Activated CD4-positive, alpha-beta T cell treated with anti-CD3 and anti-CD28 coated beads, Interleukin-2, amount 50 U/mL, for 4 hours (primary cell): ENCODE data around the gene SGCA.

Source experiments
- DNase-seq, 2 experiments: peaks; one replicate each; pipeline ENCODE4 v3.0.0-alpha.2; 2020

Gene SGCA

DNA sequence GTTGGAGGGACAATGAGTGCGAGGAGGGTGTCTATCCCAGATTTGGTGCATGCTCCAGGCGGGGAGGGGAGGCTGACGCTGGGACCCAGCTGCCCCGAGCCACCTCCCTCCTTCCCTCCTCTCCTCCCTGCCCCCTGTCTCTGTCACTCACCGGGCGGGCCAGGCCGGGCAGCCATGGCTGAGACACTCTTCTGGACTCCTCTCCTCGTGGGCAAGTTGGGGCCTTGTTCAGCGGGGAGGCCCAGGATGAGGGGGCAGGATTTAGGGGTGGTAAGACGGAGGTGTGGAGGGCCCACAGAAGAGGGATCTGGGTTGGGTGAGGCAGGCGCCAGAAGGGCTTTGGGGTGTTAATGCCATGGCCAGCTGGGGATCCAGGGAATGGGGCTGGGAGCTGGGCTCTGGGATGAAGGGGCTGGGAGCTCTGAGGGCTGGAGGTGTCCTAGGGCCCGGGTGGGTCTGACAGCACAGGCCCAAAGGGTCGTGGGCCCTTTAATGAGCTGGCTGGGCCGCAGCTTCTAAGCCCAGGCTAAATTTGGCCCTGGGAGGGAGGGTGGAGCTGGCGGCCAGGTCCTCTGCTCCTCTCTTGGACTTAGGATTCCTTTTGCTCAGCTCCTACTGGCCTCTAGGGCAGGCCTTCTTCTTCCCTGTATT, at the start of gene SGCA:
Gene SGCA, plus strand, starts transcription at position 139 of the 651 bp plus-strand sequence. Its CDS starts 36 bp downstream, at position 175.
- no peak for DNase-seq

DNA sequence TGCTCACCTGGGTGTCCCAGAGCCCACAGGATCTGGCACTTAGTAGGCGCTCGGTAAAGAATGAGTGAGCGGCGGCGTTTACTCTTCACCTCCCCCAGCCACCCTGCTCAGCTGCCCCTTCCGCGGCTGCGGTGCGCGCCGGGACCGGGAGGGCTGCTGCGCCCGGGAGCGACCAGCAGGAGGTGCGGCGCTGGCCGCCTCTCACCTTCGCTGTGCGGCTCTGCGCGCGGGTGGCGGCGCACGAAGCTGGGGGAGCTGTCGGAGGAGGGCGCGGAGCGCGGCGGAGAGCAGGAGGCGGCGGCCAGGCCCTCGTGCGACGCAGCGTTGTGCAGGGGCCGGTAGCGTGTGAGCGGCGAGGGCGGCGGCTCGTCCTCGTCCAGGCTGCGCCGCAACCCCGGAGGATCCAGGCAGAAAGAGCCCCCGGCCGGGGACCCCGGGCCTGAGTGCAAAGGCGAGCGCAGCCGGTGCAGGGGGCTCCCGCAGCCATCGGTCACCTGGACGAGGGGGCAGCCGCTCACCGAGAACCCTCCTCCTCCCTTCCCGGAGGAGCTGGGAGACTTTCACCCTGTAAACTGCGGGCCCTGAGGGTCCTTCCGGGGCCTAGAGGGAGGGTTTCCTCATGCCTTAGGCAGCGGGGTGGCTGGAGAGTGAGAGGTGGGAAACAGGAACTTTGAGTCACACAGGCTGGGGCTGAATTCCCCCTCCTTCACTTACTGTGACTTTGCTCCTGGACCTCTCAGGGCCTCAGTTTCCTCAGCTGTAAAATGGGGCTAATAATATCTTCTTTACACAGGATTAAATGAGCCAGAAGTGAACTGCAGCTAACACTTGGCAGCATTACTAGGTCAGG, 48.4 kb upstream of the SGCA start:
- DNase-seq, result peak; percentile 52 to 57

DNA sequence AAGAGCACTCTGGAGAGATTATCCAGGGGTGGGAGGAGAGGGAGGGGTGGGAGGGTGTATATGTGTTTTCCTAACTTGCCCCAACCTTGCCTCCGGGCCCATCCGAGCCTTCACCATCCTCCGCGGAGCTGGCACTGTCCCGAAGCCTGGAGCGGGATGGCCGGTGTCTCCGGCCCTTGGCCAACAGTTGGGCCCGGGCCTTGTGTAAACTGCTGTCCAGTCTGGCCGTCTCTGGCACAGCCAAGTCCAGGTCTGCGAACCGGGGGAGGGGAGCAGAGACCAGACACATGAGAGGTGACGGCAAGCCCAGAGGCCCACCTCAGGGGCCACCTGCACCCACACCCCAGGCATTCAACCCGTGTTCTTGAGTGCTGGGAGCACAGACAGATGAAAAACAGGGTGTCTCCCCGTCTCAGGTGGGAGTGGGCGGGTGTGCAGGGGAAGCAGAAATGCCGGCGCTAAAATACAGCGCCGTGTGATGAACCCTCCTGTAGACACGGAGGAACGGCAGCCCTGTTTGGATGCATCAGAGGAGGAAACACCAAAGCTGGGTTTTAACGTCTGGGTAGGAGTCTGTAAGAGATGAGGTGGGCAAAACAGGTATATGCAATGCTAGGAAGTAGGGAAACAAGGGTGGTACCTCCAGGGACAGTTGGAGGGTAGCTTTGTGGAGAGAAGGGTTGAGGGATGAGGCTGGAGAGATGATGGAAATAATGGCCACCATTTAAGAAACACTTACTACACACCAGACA, 47.6 kb upstream of the SGCA start:
- DNase-seq, result no peak

DNA sequence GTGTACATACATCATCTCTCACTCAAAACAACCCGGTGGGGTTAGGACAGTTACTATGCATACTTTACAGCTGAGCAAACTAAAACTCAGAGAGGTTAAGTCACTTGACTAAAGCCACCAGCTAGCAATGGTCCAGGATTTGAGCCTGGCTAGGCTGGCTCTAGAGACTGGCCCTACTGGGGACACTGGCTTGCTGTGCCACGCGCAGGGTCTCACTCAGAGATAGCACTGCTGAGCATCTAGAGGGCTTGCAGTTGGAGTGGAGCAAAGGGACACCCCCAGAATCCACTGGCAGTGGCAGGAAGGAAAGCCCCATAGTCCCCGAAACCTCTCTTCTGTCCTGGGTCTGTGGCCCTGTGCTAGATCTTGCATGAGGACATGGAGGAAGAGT, 47.0 kb upstream of the SGCA start:
- no peak for DNase-seq

DNA sequence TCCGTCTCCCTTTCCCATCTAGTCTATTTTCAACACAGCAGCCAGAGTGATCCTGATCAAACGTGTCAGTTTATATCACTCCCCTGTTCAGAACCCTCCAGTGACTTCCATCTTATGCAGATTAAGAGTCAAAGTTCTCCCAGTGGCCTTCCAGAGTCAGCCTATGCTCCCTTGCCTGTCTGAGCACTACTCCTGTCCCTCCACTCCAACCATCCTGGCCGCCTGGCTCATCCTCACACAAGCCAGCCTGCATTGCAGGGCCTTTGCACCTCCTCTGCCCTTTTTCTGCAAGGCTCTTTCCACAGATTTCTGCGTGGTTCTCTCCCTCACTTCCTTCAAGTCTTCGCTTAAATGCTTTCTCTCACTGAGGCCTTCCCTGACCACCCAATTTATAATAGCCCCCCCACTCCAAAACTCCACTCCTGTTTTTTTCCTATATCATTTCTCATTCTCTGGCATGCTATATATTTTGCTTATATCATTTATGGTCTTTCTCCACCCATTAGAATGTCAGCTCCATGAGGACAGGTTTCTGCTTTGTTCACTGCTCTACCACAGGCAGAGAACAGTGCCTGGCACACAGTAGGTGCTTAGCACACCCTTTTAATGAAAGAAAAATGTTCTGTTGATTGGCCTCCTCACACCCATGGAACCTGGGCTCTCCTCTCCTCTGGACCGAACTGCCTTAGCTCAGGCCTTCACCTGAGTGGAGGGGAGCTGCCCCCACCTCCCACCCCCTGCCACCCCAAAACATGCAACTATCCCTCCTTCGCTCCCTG, 45.1 kb upstream of the SGCA start:
- DNase-seq, result no peak

DNA sequence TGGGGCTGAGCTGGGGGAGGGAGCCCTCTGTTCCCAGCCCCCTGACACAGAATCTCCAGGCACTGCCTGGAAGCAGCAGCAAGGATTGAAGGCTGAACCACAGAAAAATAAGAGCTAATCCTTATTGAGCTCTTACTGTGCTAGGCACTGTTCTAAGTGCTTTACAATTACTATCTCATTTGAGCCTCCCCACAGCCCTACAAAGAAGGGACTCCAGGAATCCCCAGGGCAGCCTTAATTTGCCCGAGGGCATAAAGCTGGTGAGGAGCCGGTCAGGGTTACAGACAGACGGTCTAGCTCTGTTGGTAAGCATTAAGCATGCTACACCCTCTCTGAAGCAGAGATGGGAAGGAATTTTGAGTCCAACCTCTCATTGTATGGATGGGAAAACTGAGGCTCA, 42.9 kb upstream of the SGCA start:
- DNase-seq, result no peak

DNA sequence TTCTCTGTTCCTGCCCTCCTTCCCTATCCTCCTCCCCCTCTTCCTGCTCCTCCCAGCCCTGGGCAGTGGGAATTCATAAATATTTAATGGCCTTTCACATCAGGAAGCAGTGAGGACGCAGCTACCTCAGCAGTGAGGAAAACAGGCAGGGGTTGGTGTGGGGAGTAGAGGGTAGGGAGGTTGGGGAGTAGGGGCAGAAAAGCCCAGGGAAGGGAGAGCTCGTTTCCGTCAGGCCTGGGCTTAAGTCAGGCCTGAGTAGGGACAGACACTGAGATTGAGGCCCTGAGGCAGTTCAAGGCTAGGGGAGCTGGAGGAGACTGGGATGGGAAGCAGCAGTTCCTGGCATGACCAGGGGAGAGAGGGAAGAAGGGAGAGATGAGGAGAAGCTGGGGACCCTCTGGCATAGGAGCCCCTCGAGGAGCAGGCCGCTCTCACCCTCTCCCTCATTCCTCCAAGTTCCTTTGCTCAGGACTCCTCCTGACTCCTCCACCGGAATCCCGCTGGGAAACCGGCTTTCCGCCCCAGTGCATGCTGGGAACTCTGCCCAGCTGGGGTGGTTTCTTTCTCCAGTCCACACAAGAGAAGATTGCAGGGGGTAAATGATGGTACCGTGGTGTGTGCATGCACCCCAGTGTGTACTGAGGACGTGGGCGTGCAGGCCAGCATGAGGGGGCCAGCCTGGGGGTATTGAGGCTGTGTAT, 42.0 kb upstream of the SGCA start:
- no peak for DNase-seq

DNA sequence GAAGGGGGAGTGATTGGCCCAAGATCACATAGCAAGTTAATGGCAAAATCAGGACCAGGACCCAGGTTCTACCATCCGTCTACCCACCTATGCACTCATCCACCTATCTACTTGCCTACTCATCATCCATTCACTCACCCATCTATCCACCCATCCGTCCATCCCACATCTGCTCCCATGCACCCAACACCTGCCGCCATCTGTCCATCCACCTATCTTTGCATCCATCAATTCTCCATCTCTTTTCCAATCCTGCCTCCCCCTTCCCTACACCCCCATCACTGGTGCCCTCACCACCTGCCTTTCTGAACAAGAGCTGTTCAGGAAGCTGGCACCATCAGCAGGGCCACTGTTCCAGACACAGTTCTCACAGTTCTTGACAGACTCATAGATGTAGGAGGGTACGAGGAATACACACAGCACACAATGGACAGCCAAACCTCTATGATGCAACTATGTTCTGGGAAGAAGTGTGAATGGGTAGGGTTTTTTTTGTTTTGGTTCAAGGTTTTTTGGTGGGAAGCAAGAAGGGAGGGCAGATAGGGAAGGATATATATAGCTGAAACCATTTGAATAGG, 40.3 kb upstream of the SGCA start:
- no peak for DNase-seq

DNA sequence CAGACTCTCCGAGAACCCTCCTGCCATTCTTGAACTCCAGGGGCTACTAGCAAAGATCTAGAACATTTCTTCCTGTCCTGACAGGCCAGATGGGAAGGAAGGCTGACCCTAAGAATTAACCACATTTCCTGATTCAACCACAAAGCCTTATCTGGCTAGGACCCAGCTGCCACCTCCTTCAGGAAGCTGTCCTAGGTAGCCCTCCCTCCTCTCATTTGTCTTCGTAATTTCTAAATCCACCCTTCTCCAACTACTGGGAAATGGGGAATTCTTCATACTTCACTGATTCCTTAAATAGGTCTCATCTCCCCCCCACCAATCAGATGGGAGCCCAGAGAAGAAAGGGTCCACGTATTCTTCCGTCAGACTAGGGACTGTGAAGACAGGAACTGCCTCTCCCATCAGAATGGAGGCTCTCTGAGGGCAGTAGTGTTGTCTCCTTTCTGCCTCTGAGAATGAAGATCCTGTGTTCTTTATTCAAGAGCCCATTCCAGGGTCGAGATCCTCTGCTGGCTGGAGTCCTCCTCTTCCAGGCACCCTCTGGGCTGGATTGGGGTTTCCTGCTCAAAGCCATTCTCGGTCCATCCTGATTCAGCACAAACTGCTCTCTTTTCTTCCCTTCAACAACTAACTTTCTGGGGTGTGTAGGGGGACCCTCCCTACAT, 38.0 kb upstream of the SGCA start:
- DNase-seq, result no peak

DNA sequence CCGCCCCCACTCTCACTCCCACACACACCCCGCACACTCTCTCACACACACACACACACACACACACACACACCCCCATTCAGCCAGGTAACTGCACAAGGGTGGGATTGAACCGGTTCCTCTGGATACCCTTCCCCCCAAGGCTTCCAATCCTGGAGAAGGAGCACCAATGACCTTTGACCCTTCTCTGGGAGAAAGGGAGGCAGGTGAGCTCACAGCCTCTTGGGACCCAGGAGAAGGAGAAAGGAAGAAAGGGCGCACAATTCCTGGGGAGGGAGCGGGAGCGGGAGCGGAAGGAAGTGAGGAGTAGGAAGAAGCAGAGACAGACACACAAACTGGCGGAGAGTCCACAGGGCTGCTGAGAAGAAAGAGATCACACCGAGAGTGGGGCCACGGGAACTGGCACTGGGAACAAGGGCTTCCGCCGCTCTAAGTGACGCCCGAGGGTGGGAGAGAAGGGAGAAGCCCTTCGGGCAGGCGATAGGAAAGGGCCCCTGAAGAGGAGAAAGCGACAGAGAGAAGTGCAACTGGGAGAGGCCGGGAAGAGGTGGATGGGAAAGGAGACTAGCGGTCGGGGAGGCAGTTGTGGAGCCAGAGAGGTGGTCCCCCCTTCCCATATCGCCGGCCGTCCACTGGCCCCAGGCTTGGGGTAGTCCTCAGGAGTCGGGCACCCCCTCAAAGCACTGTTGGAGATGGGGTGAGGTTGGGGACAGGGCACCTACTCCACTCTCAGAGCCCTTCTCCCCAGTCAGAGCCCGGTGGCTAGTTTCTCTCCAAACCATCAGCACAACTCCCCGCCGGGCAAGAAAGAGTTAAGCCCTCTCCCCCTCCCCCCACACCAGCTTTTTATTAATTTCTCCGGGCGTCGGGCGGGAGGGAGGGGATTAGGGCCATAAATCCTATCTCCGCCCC, 37.1 kb upstream of the SGCA start:
- DNase-seq, result no peak

DNA sequence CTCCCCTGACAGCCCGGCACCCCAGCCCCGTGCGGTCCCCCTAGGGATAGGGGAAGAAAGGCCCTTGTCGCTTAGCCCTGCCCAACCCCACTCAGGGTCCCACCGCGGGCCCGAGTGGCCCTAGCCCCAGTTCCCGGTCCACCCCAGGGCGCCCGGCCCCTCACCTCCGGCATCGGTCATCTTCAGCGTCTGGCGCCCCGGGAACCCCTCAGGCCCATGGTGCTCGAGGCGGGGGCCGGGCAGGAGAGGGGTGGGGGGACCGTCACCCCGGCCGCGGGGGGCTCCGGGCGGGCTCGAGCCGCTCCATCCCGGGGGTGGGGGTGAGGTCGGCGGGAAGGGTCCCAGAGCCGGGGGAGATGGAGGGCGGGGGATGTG, 36.5 kb upstream of the SGCA start:
- DNase-seq, result no peak

DNA sequence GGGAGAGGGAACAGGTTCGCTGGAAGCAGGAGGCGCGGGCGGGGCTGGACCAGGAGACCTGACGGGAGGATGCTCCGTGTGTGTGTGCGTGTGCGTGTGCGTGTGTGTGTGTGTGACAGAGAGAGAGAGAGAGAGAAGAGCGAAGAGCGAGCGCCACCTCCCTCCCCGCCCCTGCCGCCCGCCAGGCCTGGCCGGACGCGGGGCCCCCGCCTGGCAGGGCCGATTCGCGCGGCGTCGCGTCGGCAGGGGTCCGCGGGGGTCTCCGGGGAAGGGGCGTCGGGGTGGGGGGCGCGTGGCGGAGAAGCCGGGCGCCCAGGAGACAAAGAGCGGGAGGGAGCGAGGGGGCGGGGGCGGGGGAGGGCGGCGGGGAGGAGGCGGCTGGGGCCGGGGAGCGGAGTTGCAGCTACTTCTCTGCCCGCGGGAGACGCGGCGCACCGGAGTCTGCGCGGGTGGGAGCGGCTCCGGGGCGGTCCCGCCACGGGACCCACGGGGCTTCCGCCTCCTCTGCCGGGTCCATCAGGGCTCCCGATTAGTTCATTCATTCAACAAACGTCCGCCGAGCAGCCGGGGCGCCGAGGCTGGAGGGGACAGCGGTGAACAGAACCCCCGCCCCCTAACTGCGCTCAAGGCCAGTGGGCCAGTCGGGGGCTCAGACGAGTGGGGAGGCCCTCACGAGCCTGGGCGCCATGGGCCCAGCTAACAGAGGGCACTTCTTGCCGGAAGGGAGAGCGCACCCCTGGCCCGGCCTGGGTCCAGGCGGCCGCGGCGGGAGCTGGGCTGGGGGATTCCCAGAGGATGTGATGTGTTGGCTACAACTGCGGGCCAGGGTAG, 35.9 kb upstream of the SGCA start, which contains the start of gene SAMD14:
Gene SAMD14, minus strand, starts transcription at position 433 of the 831 bp plus-strand sequence. CDS start 5,201 bp downstream, outside the sequence.
- DNase-seq, result peak; percentile 41 to 43

DNA sequence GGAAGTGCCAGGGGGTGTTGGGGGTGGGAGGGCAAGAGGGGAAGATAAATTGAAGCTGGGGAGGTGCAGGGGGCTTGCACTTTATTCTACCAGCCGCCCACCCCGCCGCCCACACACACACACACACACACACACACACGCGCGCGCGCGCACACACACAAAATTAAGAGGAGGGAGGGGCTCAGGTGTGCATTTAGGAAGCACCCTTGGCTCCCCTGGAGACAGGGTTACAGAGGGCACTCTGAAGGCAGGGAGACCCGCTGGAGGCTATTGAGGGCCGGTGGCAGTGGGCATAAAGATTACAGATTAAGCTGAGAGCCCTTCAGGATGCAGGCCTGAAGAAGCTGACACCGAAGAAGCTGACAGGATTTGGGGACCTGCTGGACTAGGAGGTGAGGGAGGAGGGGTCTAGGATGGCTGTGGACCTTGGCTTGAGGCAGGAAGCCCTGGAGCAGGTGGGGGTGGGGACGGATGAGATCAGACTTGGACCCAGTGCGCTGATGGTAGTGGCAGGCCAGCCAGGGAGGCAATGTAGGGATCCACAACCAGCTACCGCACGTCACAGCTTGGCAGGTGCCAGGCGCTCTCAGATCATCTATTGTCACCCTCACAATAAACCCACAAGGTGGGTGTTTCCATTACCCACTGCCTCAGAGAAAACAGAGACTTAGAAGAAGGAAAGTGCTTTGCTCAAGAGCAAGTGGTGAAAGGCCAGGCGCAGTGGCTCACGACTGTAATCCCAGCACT, 35.1 kb upstream of the SGCA start:
- DNase-seq, result peak in 1 of 2 experiments; percentile 8

DNA sequence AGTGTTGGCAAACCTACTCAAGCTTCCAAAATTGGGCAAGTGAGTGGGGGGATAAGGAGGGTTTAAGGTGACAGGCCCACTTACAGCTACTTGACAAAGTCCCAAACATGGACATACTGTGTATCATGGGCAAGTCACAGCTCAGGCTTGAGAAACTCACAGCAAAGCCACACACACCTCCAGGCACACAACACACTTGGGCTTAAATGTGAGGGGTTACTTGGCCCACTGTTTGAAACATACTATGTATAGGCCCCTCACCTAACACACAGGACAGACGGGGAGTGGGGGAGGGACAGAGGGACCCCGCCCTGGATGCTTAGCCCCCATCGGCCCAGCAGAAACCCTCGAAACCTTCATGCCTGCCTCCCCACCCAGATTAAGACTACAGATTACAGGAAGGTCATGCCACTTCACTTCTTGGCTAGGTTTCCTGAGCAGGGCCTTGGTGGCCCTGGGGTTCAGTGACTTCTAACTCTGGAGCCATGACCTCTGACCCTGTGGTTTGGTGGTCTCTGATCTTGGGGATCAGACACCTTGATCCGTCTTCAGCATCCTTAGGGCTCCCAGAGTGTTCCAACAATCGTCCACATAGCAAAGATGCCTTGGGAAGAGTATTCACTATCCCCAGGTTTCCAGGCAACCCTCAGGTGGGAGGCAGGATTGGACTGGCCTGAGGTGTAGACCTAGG, 33.6 kb upstream of the SGCA start:
- DNase-seq, result no peak

DNA sequence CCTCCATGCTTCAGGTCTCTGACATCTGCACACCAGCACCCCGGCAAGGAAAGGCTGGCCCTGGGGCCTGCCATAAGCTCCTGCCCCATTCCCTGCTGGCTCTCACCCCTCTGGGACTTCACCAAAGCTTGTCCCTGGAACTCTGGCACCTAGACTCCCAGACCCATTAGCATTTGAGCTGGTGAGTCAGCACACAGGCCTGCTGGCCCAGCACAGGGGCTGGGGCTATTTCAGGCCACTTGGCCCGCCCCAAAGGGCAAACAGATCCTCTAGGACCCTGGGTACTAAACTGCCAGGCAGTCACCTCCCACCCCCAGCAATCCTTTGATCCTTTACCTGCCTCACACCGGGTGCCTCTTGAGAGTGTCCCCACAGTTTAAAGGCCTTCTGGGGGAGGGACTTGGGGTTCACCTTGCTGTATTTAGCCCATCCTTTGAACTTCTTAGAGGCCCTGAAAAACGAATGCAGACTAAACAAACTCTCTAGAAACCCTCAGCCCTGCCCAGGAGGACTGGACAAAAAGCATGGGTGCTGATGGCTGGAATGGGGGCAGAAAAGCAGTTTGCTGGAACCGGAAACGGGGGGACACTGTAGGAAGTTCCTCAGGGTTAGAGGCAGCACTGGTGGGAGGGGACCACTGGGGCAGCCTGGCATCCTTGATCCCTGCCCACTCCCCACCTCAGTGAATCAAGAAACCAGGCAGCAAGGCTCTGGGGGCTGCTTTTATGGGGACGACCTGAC, 32.6 kb upstream of the SGCA start:
- DNase-seq, result no peak

DNA sequence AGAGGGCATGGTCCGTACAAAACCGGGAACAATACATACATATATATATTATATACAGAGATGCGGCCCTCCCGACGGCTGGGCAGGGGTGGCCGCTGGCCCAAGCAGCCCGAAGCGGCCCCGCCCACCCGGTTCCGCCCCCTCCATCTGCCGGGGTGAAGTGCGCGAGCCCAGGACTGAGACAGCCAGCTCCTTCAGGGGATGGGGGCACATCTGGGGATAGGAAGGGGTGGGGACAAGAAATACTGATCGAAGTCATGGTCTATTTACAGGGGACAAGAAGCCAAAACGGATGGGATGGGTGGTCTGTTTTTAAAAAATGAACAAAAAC, 32.1 kb upstream of the SGCA start:
- no peak for DNase-seq
